Measurements from ENCODE around the gene COL8A2.

The COL8A2 gene

GRCh38 chr1:36157973-36158826 lies 33.2 kb upstream of the COL8A2 start:
- no peak for DNase-seq (ENCODE audit: low read depth)
- H3K4me3 ChIP-seq (ENCODE audit: low read depth, low read length), result peak overlapping the region; percentile 69
- no peak for TF ChIP-seq MYC (IDR thresholded peaks at IDR 0.05; ENCODE audit: low read depth, low read length)
- no peak for TF ChIP-seq POLR2A (IDR thresholded peaks at IDR 0.05; ENCODE audit: extremely low read depth, insufficient read length)
- no peak for TF ChIP-seq MAX (IDR thresholded peaks at IDR 0.05; ENCODE audit: low read depth, low read length)
- no peak for TF ChIP-seq CTCF (IDR thresholded peaks at IDR 0.05; ENCODE audit: low read depth, low read length)

- DNase-seq (ENCODE audit: low read depth), result peak; percentile 33
- peak overlapping the region; percentile 69 for H3K4me3 ChIP-seq (ENCODE audit: low read depth, low read length)
- TF ChIP-seq CTCF (IDR thresholded peaks at IDR 0.05; ENCODE audit: low read depth, low read length) (no peak), MYC (IDR thresholded peaks at IDR 0.05; ENCODE audit: low read depth, low read length) (no peak), MAX (IDR thresholded peaks at IDR 0.05; ENCODE audit: low read depth, low read length) (no peak), POLR2A (IDR thresholded peaks at IDR 0.05; ENCODE audit: extremely low read depth, insufficient read length) (no peak)
These were observed 32.3 kb upstream of the COL8A2 start for GRCh38 chr1:36157115-36157903.

GRCh38 chr1:36156329-36157114 lies 31.5 kb upstream of the COL8A2 start:
- peak; percentile 83 for DNase-seq (ENCODE audit: low read depth)
- H3K4me3 ChIP-seq (ENCODE audit: low read depth, low read length), result peak overlapping the region; percentile 69
- TF ChIP-seq CTCF (IDR thresholded peaks at IDR 0.05; ENCODE audit: low read depth, low read length) (no peak), MYC (IDR thresholded peaks at IDR 0.05; ENCODE audit: low read depth, low read length) (peak; percentile 5; the same call in 1 of the 2 replicates), POLR2A (IDR thresholded peaks at IDR 0.05; ENCODE audit: extremely low read depth, insufficient read length) (no peak), MAX (IDR thresholded peaks at IDR 0.05; ENCODE audit: low read depth, low read length) (peak; percentile 51)

GRCh38 chr1:36155408-36156328 lies 30.6 kb upstream of the COL8A2 start, which contains the start of gene MAP7D1:
MAP7D1 (plus strand) TSS chr1:36156160; CDS start chr1:36156418, 258 bp downstream.
- DNase-seq (ENCODE audit: low read depth), result peak; percentile 87
- peak within 1 kb of the TSS; percentile 69 for H3K4me3 ChIP-seq (ENCODE audit: low read depth, low read length)
- TF ChIP-seq POLR2A (IDR thresholded peaks at IDR 0.05; ENCODE audit: extremely low read depth, insufficient read length) (peak; percentile 34), MYC (IDR thresholded peaks at IDR 0.05; ENCODE audit: low read depth, low read length) (0 out of 2 replicates have a peak, but pooled peaks have one; percentile 1), CTCF (IDR thresholded peaks at IDR 0.05; ENCODE audit: low read depth, low read length) (no peak), MAX (IDR thresholded peaks at IDR 0.05; ENCODE audit: low read depth, low read length) (no peak)
